ENCODE data around the gene STYXL2. TPM values are rescaled to one million over a fixed set of nuclear protein-coding genes. Genes with fewer than 3 reads are reported as not detected.

STYXL2 gene
- total RNA-seq, 1 donor from 2014 or later, result 0.09 TPM

- H3K9me3 ChIP-seq, result no peaks in the 10 kb centered on the region
- H3K4me1 ChIP-seq, result no peaks in the 10 kb centered on the region
- DNase-seq, result no peak
- intact Hi-C loops (cut with DNase I), result no loop called here
- H3K4me3 ChIP-seq, result no peak overlapping the region
- H3K27me3 ChIP-seq (ENCODE audit: low read depth), result no peaks in the 10 kb centered on the region
- no peak for TF ChIP-seq CTCF (IDR thresholded peaks at IDR 0.05)
- H3K27ac ChIP-seq, result no peak overlapping the region
- ATAC-seq, result no peak
- H3K36me3 ChIP-seq, result no peaks in the 10 kb centered on the region
Measured at GRCh38 chr1:167077868-167078210, 16.0 kb upstream of the STYXL2 start.

- no peak overlapping the region for H3K4me3 ChIP-seq
- no peak for ATAC-seq
Measured at GRCh38 chr1:167081594-167082156, 12.2 kb upstream of the STYXL2 start.

GRCh38 chr1:167082511-167083027 is 11.3 kb upstream of the STYXL2 start:
- no peaks in the 10 kb centered on the region for H3K36me3 ChIP-seq
- DNase-seq (no peak), ATAC-seq (peak; percentile 82 to 88)
- no peak for TF ChIP-seq CTCF (IDR thresholded peaks at IDR 0.05)
- H3K27me3 ChIP-seq (ENCODE audit: low read depth), result no peaks in the 10 kb centered on the region
- no peaks in the 10 kb centered on the region for H3K9me3 ChIP-seq
- no peak overlapping the region for H3K4me3 ChIP-seq
- H3K4me1 ChIP-seq, result peaks cover 5% of the 10 kb centered on the region
- H3K27ac ChIP-seq, result no peak overlapping the region
- intact Hi-C loops (cut with DNase I), result no loop called here

More at GRCh38 chr1:167081594-167082156, 12.2 kb upstream of the STYXL2 start:
- Histone ChIP-seq H3K27ac (no peak overlapping the region), H3K36me3 (no peaks in the 10 kb centered on the region), H3K9me3 (no peaks in the 10 kb centered on the region), H3K4me1 (peaks cover 5% of the 10 kb centered on the region), H3K27me3 (ENCODE audit: low read depth) (no peaks in the 10 kb centered on the region)
- DNase-seq, result no peak
- intact Hi-C loops (cut with DNase I), result no loop called here
- no peak for TF ChIP-seq CTCF (IDR thresholded peaks at IDR 0.05)

- Histone ChIP-seq H3K4me3 (no peak overlapping the region), H3K4me1 (peaks cover 5% of the 10 kb centered on the region), H3K36me3 (no peaks in the 10 kb centered on the region), H3K27me3 (ENCODE audit: low read depth) (no peaks in the 10 kb centered on the region), H3K9me3 (no peaks in the 10 kb centered on the region), H3K27ac (no peak overlapping the region)
- no peak for TF ChIP-seq CTCF (IDR thresholded peaks at IDR 0.05)
- DNase-seq (no peak), ATAC-seq (peak in 1 of 2 donors; percentile 23)
- intact Hi-C loops (cut with DNase I), result no loop called here
Measured at GRCh38 chr1:167083066-167083665, 10.7 kb upstream of the STYXL2 start.

- ATAC-seq (no peak), DNase-seq (no peak)
- Histone ChIP-seq H3K9me3 (no peaks in the 10 kb centered on the region), H3K27ac (no peak overlapping the region), H3K4me1 (peaks cover 5% of the 10 kb centered on the region), H3K36me3 (no peaks in the 10 kb centered on the region), H3K4me3 (no peak overlapping the region), H3K27me3 (ENCODE audit: low read depth) (no peaks in the 10 kb centered on the region)
- no peak for TF ChIP-seq CTCF (IDR thresholded peaks at IDR 0.05)
- intact Hi-C loops (cut with DNase I), result no loop called here
Measured at GRCh38 chr1:167083871-167084270, 10.0 kb upstream of the STYXL2 start.

All from lower lobe of right lung (tissue), 2 donors.